H1 (cell line): ENCODE measurements around the gene KIAA0319L.

Experiments used
- BRCA1 ChIP-seq: IDR thresholded peaks from 2 replicates; pipeline ENCODE4 v1.6.1; 2012; ENCODE audit warnings: low read depth, low read length, improper control_type of control experiment
- CTCF ChIP-seq, 3 experiments: IDR thresholded peaks; 1 replicate in 2 of 3; 2 replicates in 1 of 3; pipeline versions ENCODE4 v1.5.1 to v1.6.1; 2011; ENCODE audit warnings: low read length in 3 of 3, mild to moderate bottlenecking in 3 of 3, inconsistent platforms in 2 of 3, low read depth in 1 of 3, moderate library complexity in 1 of 3; ENCODE audit not compliant: insufficient read depth in 1 of 3; ENCODE audit errors: control extremely low read depth in 1 of 3
- EZH2 ChIP-seq: fragments of 200-600 bp; sonication (generic); IDR thresholded peaks from 2 replicates; pipeline ENCODE4 v1.7.1; 2012; ENCODE audit warnings: low read depth, mild to moderate bottlenecking, moderate library complexity, low read length, inconsistent platforms; ENCODE audit not compliant: severe bottlenecking
- MAFK ChIP-seq: IDR thresholded peaks from 2 replicates; pipeline ENCODE4 v1.6.1; 2012; ENCODE audit warnings: low read depth, mild to moderate bottlenecking, improper control_type of control experiment, low read length
- POLR2AphosphoS5 ChIP-seq: IDR thresholded peaks from 2 replicates; pipeline ENCODE4 v1.6.1; 2011; ENCODE audit warnings: low read depth, low read length
- USF2 ChIP-seq: IDR thresholded peaks from 2 replicates; pipeline ENCODE4 v1.6.1; 2011; ENCODE audit warnings: low read length, improper control_type of control experiment

- TF ChIP-seq MAFK (no peak), CTCF (IDR thresholded peaks at IDR 0.05; ENCODE audit: control extremely low read depth in 1 of 3, insufficient read depth in 1 of 3, low read depth in 1 of 3, low read length in 3 of 3) (no peak), BRCA1 (no peak), POLR2AphosphoS5 (no peak), USF2 (no peak), EZH2 (no peak)
Measured at GRCh38 chr1:35428360-35428759, 128.8 kb downstream of the KIAA0319L start.
